SK-N-SH treated with all-trans-retinoic acid at 6 μM for 48 hours (cell line): ENCODE results near the gene FGFR4.

Experiments used
- ARNTL ChIP-seq: fragments of 450-650 bp; formaldehyde crosslinking; IDR thresholded peaks from 2 replicates; pipeline ENCODE4 v1.5.0; 2020; ENCODE audit warnings: low read depth, mild to moderate bottlenecking, moderate library complexity, borderline replicate concordance
- RARB ChIP-seq: fragments of 250-450 bp; sonication (Bioruptor Pico); IDR thresholded peaks from 2 replicates; pipeline ENCODE4 v1.8.0; 2021; ENCODE audit warnings: mild to moderate bottlenecking, moderate library complexity
- ZNF70 ChIP-seq: fragments of 450-650 bp; formaldehyde crosslinking; IDR thresholded peaks from 2 replicates; pipeline ENCODE4 v1.5.0; 2020; ENCODE audit warnings: mild to moderate bottlenecking, moderate library complexity
- TF ChIP-seq, protein P1 (sequence below): fragments of 250-450 bp; sonication (Bioruptor Pico); IDR thresholded peaks from 2 replicates; pipeline ENCODE4 v1.8.0; 2020; ENCODE audit warnings: mild to moderate bottlenecking, moderate library complexity, borderline replicate concordance

DNA sequence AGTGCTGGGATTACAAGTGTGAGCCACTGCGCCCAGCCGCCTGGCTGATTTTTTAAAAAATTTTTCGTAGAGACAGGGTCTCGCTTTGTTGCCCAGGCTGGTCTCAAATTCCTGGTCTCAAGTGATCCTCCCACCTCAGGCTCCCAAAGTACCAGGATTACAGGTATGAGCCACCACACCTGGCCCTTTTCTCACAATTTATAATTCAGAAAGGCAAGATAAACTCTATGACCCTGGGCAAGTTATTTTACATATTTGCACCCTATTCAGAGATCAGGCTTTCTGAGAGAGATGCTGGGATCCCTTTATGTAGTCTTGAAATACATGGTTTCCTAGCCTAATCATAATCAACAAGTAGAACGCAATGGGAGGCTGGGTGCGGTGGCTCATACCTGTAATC, 43.6 kb upstream of the FGFR4 start:
- TF ChIP-seq RARB (CRISPR knock-in tag) (no peak), ARNTL (CRISPR knock-in tag) (no peak), ZNF70 (CRISPR knock-in tag) (no peak)
- TF ChIP-seq, protein P1, sequence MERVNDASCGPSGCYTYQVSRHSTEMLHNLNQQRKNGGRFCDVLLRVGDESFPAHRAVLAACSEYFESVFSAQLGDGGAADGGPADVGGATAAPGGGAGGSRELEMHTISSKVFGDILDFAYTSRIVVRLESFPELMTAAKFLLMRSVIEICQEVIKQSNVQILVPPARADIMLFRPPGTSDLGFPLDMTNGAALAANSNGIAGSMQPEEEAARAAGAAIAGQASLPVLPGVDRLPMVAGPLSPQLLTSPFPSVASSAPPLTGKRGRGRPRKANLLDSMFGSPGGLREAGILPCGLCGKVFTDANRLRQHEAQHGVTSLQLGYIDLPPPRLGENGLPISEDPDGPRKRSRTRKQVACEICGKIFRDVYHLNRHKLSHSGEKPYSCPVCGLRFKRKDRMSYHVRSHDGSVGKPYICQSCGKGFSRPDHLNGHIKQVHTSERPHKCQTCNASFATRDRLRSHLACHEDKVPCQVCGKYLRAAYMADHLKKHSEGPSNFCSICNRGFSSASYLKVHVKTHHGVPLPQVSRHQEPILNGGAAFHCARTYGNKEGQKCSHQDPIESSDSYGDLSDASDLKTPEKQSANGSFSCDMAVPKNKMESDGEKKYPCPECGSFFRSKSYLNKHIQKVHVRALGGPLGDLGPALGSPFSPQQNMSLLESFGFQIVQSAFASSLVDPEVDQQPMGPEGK (CRISPR knock-in tag) = no peak
